ENCODE data around the gene KLB.
"Not testable (repeated sequence)": the region's sequence is repeated elsewhere in the genome, so short reads cannot be mapped to it uniquely, and the experiment has no call there.

Gene KLB

GRCh38 chr4:39406763-39407583 is at the start of gene KLB:
TSS of gene KLB (plus strand) at chr4:39406930. CDS start at chr4:39406950, 20 bp downstream.
- no peak for DNase-seq (ENCODE audit: low read depth in 2 of 2, low spot score in 1 of 2)

- DNase-seq (ENCODE audit: low read depth in 2 of 2, low spot score in 1 of 2) = no peak
Observed at GRCh38 chr4:39357002-39357401, 49.7 kb upstream of the KLB start.

- DNase-seq (ENCODE audit: low read depth in 2 of 2, low spot score in 1 of 2) = not testable (repeated sequence)
Observed at GRCh38 chr4:39360611-39361010, 46.1 kb upstream of the KLB start.

- no peak for DNase-seq (ENCODE audit: low read depth in 2 of 2, low spot score in 1 of 2)
Observed at GRCh38 chr4:39362827-39363226, 43.9 kb upstream of the KLB start.

GRCh38 chr4:39363773-39364393 is 42.8 kb upstream of the KLB start:
- DNase-seq (ENCODE audit: low read depth in 2 of 2, low spot score in 1 of 2) = no peak

- DNase-seq (ENCODE audit: low read depth in 2 of 2, low spot score in 1 of 2) = no peak
Observed at GRCh38 chr4:39365360-39365759, 41.4 kb upstream of the KLB start.

GRCh38 chr4:39365830-39366771 is 40.6 kb upstream of the KLB start, which contains the start of gene RFC1:
TSS of gene RFC1 (minus strand) at chr4:39366362. CDS start at chr4:39366241, 121 bp downstream.
- peak; percentile 89 to 97 for DNase-seq (ENCODE audit: low read depth in 2 of 2, low spot score in 1 of 2)

- no peak for DNase-seq (ENCODE audit: low read depth in 2 of 2, low spot score in 1 of 2)
Observed at GRCh38 chr4:39367166-39367565, 39.6 kb upstream of the KLB start.

- DNase-seq (ENCODE audit: low read depth in 2 of 2, low spot score in 1 of 2) = no peak
Observed at GRCh38 chr4:39369301-39369700, 37.4 kb upstream of the KLB start.

- not testable (repeated sequence) for DNase-seq (ENCODE audit: low read depth in 2 of 2, low spot score in 1 of 2)
Observed at GRCh38 chr4:39371209-39371608, 35.5 kb upstream of the KLB start.

- DNase-seq (ENCODE audit: low read depth in 2 of 2, low spot score in 1 of 2) = no peak
Observed at GRCh38 chr4:39375478-39375877, 31.3 kb upstream of the KLB start.

GRCh38 chr4:39383690-39384089 is 23.0 kb upstream of the KLB start:
- no peak for DNase-seq (ENCODE audit: low read depth in 2 of 2, low spot score in 1 of 2)

GRCh38 chr4:39384563-39384962 is 22.2 kb upstream of the KLB start:
- DNase-seq (ENCODE audit: low read depth in 2 of 2, low spot score in 1 of 2) = no peak

GRCh38 chr4:39390603-39391002 is 16.1 kb upstream of the KLB start:
- no peak for DNase-seq (ENCODE audit: low read depth in 2 of 2, low spot score in 1 of 2)

GRCh38 chr4:39394706-39395105 is 12.0 kb upstream of the KLB start:
- no peak for DNase-seq (ENCODE audit: low read depth in 2 of 2, low spot score in 1 of 2)

GRCh38 chr4:39401640-39402039 is 5.1 kb upstream of the KLB start:
- DNase-seq (ENCODE audit: low read depth in 2 of 2, low spot score in 1 of 2) = not testable (repeated sequence)

GRCh38 chr4:39407584-39407885 is 805 bp downstream of the KLB start:
- no peak for DNase-seq (ENCODE audit: low read depth in 2 of 2, low spot score in 1 of 2)

- no peak for DNase-seq (ENCODE audit: low read depth in 2 of 2, low spot score in 1 of 2)
Observed at GRCh38 chr4:39410415-39410814, 3.7 kb downstream of the KLB start.

GRCh38 chr4:39411561-39411960 is 4.8 kb downstream of the KLB start:
- DNase-seq (ENCODE audit: low read depth in 2 of 2, low spot score in 1 of 2) = not testable (repeated sequence)

GRCh38 chr4:39415678-39416283 is 9.1 kb downstream of the KLB start:
- no peak for DNase-seq (ENCODE audit: low read depth in 2 of 2, low spot score in 1 of 2)

GRCh38 chr4:39422247-39422646 is 15.5 kb downstream of the KLB start:
- no peak for DNase-seq (ENCODE audit: low read depth in 2 of 2, low spot score in 1 of 2)

All from stimulated activated CD8-positive, alpha-beta memory T cell treated with anti-CD3 and anti-CD28 coated beads, Interleukin-4, amount 100 ng/mL, for 1 hour (primary cell).